Keratinocyte (primary cell): ENCODE measurements around the gene GPC5. TPM values are rescaled to one million over a fixed set of nuclear protein-coding genes. Genes with fewer than 3 reads are reported as not detected.

Source experiments
- DNase-seq: peaks from one replicate; pipeline ENCODE4 v3.0.0-alpha.2; 2011; ENCODE audit warnings: low read depth, missing footprints, low spot score
- FAIRE-seq: peaks from 2 replicates; lab custom pipeline; 2011; peaks lifted over from hg19 to GRCh38; lab: Jason Lieb, UNC
- H2AFZ ChIP-seq: 2 replicates; pipeline ENCODE4 v1.6.0; 2012; ENCODE audit warnings: low read length, control low read depth, inconsistent platforms; ENCODE audit not compliant: control insufficient read depth
- H3K27ac ChIP-seq: 2 replicates; pipeline ENCODE4 v1.5.1; 2011; ENCODE audit warnings: low read length; ENCODE audit not compliant: control insufficient read depth, insufficient read depth
- H3K27me3 ChIP-seq: 3 replicates; pipeline ENCODE4 v1.6.0; 2011; ENCODE audit warnings: low read length; ENCODE audit not compliant: control insufficient read depth, insufficient read depth; ENCODE audit errors: extremely low read depth
- H3K36me3 ChIP-seq, 2 experiments: 2 replicates in 1 of 2; 3 replicates in 1 of 2; pipeline ENCODE4 v1.5.1; 2011; ENCODE audit warnings: low read length in 2 of 2, mild to moderate bottlenecking in 1 of 2; ENCODE audit not compliant: control insufficient read depth in 2 of 2, insufficient read depth in 2 of 2; ENCODE audit errors: extremely low read depth in 1 of 2
- H3K4me1 ChIP-seq: 3 replicates; pipeline ENCODE4 v1.5.1; 2011; ENCODE audit warnings: low read length; ENCODE audit not compliant: control insufficient read depth, insufficient read depth; ENCODE audit errors: extremely low read depth
- H3K4me2 ChIP-seq: 3 replicates; pipeline ENCODE4 v1.6.0; 2011; ENCODE audit warnings: low read depth, low read length; ENCODE audit not compliant: control insufficient read depth, insufficient read depth; ENCODE audit errors: extremely low read depth
- H3K4me3 ChIP-seq, 3 experiments: fragments of 200-600 bp in 1 of 3; sonication (generic) in 1 of 3; 2 replicates in 2 of 3; 3 replicates in 1 of 3; pipeline ENCODE4 v1.5.1; 2011 to 2016; ENCODE audit warnings: low read length in 3 of 3, mild to moderate bottlenecking in 3 of 3, control low read depth in 2 of 3, inconsistent platforms in 1 of 3, low read depth in 1 of 3, mixed read lengths in 1 of 3, mixed run types in 1 of 3, moderate library complexity in 1 of 3; ENCODE audit not compliant: control insufficient read depth in 2 of 3, insufficient read depth in 2 of 3; ENCODE audit errors: extremely low read depth in 1 of 3
- H3K79me2 ChIP-seq: 2 replicates; pipeline ENCODE4 v1.6.0; 2012; ENCODE audit warnings: low read length; ENCODE audit not compliant: control insufficient read depth, insufficient read depth
- H3K9ac ChIP-seq: 3 replicates; pipeline ENCODE4 v1.6.0; 2011; ENCODE audit warnings: low read length; ENCODE audit not compliant: control insufficient read depth, insufficient read depth; ENCODE audit errors: extremely low read depth
- H3K9me1 ChIP-seq: 3 replicates; pipeline ENCODE4 v1.6.0; 2011; ENCODE audit warnings: low read length; ENCODE audit not compliant: control insufficient read depth, insufficient read depth; ENCODE audit errors: extremely low read depth
- H3K9me3 ChIP-seq: 2 replicates; pipeline ENCODE4 v1.5.1; 2012; ENCODE audit warnings: low read depth, low read length; ENCODE audit not compliant: control insufficient read depth
- H4K20me1 ChIP-seq: 3 replicates; pipeline ENCODE4 v1.6.0; 2011; ENCODE audit warnings: low read length; ENCODE audit not compliant: control insufficient read depth, insufficient read depth; ENCODE audit errors: extremely low read depth
- CTCF ChIP-seq, 3 experiments: IDR thresholded peaks in 1 of 3; conservative IDR thresholded peaks in 1 of 3; optimal IDR thresholded peaks in 1 of 3; 2 replicates in 2 of 3; 3 replicates in 1 of 3; pipeline versions ENCODE3 to v1.5.1; 2011; ENCODE audit warnings: low read length in 3 of 3, mild to moderate bottlenecking in 3 of 3, moderate library complexity in 2 of 3, control low read depth in 1 of 3, inconsistent platforms in 1 of 3; ENCODE audit not compliant: insufficient read depth in 2 of 3; ENCODE audit errors: extremely low read depth in 1 of 3
- EZH2 ChIP-seq: IDR thresholded peaks from one replicate; pipeline ENCODE4 v1.6.1; 2012; ENCODE audit warnings: inconsistent platforms, mild to moderate bottlenecking, low read length, moderate library complexity
- dilution Hi-C: fragments of 300-500 bp; cut with MboI; formaldehyde crosslinking; loops from one replicate; pipeline ENCODE4 v1.7.0; 2020; ENCODE audit warnings: low sequenced_read_pairs; ENCODE audit not compliant: extremely low pct_ligation_motif_present
- polyA plus RNA-seq, 5 experiments: library from polyadenylated mRNA; depleted of rRNA in 3 of 5; stranded (reverse) in 3 of 5; stranded (forward) in 1 of 5; unstranded in 1 of 5; fragments of >200 nt; gene quantifications; 1 replicate in 1 of 5; 2 replicates in 3 of 5; 3 replicates in 1 of 5; pipeline versions ENCODE4 v1.2.1 to v1.2.3, GENCODE V29; 2011 to 2012; ENCODE audit warnings: missing spikeins in 2 of 5, low read depth in 1 of 5, low replicate concordance in 1 of 5

The GPC5 gene
- polyA plus RNA-seq, 1 donor (not counting 4 experiments of a cell fraction or from before 2014, with no cell fraction given): 0.10 TPM

GRCh38 chr13:91748416-91749089 is 350.1 kb downstream of the GPC5 start:
- FAIRE-seq: no peak

GRCh38 chr13:91758724-91759123 is 360.3 kb downstream of the GPC5 start:
- Histone ChIP-seq H2AFZ (no peak overlapping the region), H3K4me1 (no peaks in the 10 kb centered on the region), H3K4me2 (no peak overlapping the region), H3K4me3 (no peak overlapping the region), H3K79me2 (no peaks in the 10 kb centered on the region), H3K9me1 (no peaks in the 10 kb centered on the region), H3K27me3 (no peaks in the 10 kb centered on the region), H3K9ac (no peak overlapping the region), H3K27ac (no peak overlapping the region), H3K9me3 (no peaks in the 10 kb centered on the region), H3K36me3 (no peaks in the 10 kb centered on the region), H4K20me1 (no peaks in the 10 kb centered on the region)
- DNase-seq: no peak
- dilution Hi-C loops: no loop called here
- no peak for TF ChIP-seq EZH2
- no peak for TF ChIP-seq CTCF (optimal IDR thresholded peaks at IDR 0.05 in 1 of 3, IDR thresholded peaks at IDR 0.05 in 1 of 3, conservative IDR thresholded peaks at IDR 0.05 in 1 of 3; ENCODE audit: extremely low read depth in 1 of 3, insufficient read depth in 2 of 3, low read length in 3 of 3)
- FAIRE-seq: no peak

More at GRCh38 chr13:91748416-91749089, 350.1 kb downstream of the GPC5 start:
- Histone ChIP-seq H3K9me1 (no peaks in the 10 kb centered on the region), H2AFZ (no peak overlapping the region), H3K27ac (no peak overlapping the region), H3K27me3 (no peaks in the 10 kb centered on the region), H3K4me2 (no peak overlapping the region), H3K9ac (no peak overlapping the region), H3K4me3 (no peak overlapping the region), H3K9me3 (no peaks in the 10 kb centered on the region), H3K4me1 (no peaks in the 10 kb centered on the region), H3K79me2 (no peaks in the 10 kb centered on the region), H3K36me3 (no peaks in the 10 kb centered on the region), H4K20me1 (no peaks in the 10 kb centered on the region)
- TF ChIP-seq EZH2: no peak
- no peak for TF ChIP-seq CTCF (optimal IDR thresholded peaks at IDR 0.05 in 1 of 3, IDR thresholded peaks at IDR 0.05 in 1 of 3, conservative IDR thresholded peaks at IDR 0.05 in 1 of 3; ENCODE audit: extremely low read depth in 1 of 3, insufficient read depth in 2 of 3, low read length in 3 of 3)
- DNase-seq: no peak
- dilution Hi-C loops: no loop called here
